Measurements from ENCODE around the gene N4BP2L1. TPM values are rescaled to one million over a fixed set of nuclear protein-coding genes. Genes with fewer than 3 reads are reported as not detected.

N4BP2L1 gene
- total and polyA plus RNA-seq, 8 donors, result 5.3 to 22.4 (median 10.3) TPM

DNA sequence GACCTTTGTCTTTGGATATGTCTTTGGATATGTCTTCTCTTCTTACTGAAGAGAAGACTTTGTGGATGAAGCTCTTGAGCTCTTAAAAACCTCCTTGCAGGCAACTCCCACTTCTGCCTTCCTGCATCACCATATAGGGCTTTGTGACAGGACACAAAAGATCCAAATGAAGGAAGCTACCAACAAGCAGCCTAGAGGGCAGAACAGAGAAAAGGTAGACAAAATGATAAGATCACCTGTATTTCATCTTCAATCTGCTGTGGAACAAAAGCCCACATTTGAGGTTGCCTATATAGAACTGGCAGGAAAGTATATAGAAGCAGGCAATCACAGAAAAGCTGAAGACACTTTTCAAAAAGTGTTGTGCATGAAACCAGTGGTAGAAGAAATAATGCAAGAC is 42.5 kb downstream of the N4BP2L1 start:
- H3K27ac ChIP-seq, result no peak overlapping the region
- TF ChIP-seq CTCF (IDR thresholded peaks at IDR 0.05), result no peak
- DNase-seq (no peak), FAIRE-seq (no peak), ATAC-seq (no peak)
- H3K9me3 ChIP-seq, result no peaks in the 10 kb centered on the region
- no peaks in the 10 kb centered on the region for H3K36me3 ChIP-seq
- intact Hi-C loops (cut with DNase I), result no loop called here
- no peak overlapping the region for H3K4me3 ChIP-seq
- H3K4me1 ChIP-seq, result no peaks in the 10 kb centered on the region
- H3K27me3 ChIP-seq, result no peaks in the 10 kb centered on the region

GRCh38 chr13:32384702-32385101 is 43.2 kb downstream of the N4BP2L1 start:
- H3K4me3 ChIP-seq, result no peak overlapping the region
- no peaks in the 10 kb centered on the region for H3K9me3 ChIP-seq
- no peaks in the 10 kb centered on the region for H3K27me3 ChIP-seq
- WGBS, 2 donors, result 77 to 78% methylated on average over 2 of the region's 2 CpGs
- H3K4me1 ChIP-seq, result no peaks in the 10 kb centered on the region
- ATAC-seq, result no peak
- intact Hi-C loops (cut with DNase I), result no loop called here
- no peak for DNase-seq
- no peak overlapping the region for H3K27ac ChIP-seq
- TF ChIP-seq CTCF (IDR thresholded peaks at IDR 0.05), result no peak
- H3K36me3 ChIP-seq, result no peaks in the 10 kb centered on the region
- no peak for FAIRE-seq

DNA sequence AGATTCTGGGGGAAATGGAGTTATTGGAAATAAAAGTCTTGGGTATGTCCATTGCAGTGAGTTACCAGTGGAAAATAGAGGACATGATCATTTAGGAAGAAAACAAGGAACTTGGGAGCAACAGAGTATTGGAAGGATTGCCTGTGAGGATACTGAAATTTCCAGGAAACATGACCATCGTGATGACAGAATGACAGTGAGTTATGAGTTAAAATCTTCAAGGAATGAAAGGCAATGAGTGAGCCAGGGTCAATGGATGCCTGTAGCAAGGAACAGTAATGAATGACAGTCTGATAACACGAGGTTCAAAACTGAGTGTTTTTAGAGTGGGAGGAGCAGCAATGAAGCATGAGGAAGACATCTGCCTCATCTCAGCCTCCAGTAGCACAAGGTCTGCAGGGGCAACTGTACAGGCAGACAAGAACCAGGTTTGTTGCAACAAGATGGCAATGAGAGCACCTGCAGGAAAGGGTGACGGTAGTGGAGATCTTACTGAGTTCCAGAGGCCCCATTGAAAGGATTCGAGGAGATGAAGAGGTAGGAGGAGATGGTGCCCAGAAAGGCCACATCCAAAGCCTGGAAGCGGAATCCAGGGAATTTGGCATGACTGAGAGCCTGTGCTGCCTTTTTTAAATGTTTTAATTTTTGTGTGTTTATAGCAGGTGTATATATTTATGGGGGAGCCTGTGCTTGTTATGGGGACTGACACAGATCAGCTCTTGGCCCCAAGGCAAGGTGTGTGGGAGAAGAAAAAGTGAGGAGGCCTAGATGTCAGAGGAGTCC is 43.9 kb downstream of the N4BP2L1 start:
- no peak for FAIRE-seq

DNA sequence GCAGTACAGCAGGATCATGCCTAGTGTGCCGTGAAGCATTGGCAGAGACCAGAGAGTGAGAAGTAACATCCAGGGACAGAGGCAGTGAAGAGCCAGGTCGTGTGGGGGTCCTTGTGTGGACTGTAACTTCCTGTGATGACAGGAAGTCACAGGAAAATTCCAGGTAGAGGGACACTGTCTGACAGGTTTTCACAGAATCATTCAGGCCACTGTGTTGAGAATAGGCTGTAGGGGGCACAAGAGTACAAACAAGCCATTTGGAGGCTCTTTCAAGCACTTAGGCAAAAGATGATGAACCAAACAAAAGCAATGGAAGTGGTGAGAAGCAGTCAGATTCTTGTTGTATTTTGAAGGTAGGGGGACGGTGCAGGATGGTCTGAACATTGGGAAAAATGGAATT is 46.4 kb downstream of the N4BP2L1 start:
- intact Hi-C loops (cut with DNase I), result no loop called here
- Histone ChIP-seq H3K36me3 (no peaks in the 10 kb centered on the region), H3K4me3 (no peak overlapping the region), H3K27me3 (no peaks in the 10 kb centered on the region), H3K9me3 (no peaks in the 10 kb centered on the region), H3K27ac (no peak overlapping the region), H3K4me1 (no peaks in the 10 kb centered on the region)
- FAIRE-seq, result no peak
- peak in 2 of 4 donors; percentile 16 to 18 for TF ChIP-seq CTCF (IDR thresholded peaks at IDR 0.05)
- ATAC-seq, result peak in 3 of 4 donors; percentile 74 to 82 (median 76)
- DNase-seq, result no peak
- 59 to 64% methylated on average over 3 of the region's 3 CpGs for WGBS, 2 donors

More for the DNA sequence above, 43.9 kb downstream of the N4BP2L1 start:
- DNase-seq (no peak), ATAC-seq (no peak)
- no peaks in the 10 kb centered on the region for H3K27me3 ChIP-seq
- no peaks in the 10 kb centered on the region for H3K9me3 ChIP-seq
- intact Hi-C loops (cut with DNase I), result no loop called here
- H3K27ac ChIP-seq, result no peak overlapping the region
- no peak for TF ChIP-seq CTCF (IDR thresholded peaks at IDR 0.05)
- WGBS, 2 donors, result 77 to 82% methylated on average over 5 of the region's 5 CpGs
- H3K4me3 ChIP-seq, result no peak overlapping the region
- H3K4me1 ChIP-seq, result no peaks in the 10 kb centered on the region
- H3K36me3 ChIP-seq, result no peaks in the 10 kb centered on the region

- 93 to 95% methylated on average over 1 of the region's 1 CpG for WGBS, 2 donors
- Histone ChIP-seq H3K27ac (no peak overlapping the region), H3K4me3 (no peak overlapping the region), H3K9me3 (no peaks in the 10 kb centered on the region), H3K36me3 (no peaks in the 10 kb centered on the region), H3K27me3 (no peaks in the 10 kb centered on the region), H3K4me1 (no peaks in the 10 kb centered on the region)
- intact Hi-C loops (cut with DNase I), result no loop called here
- ATAC-seq (no peak), DNase-seq (no peak), FAIRE-seq (no peak)
- no peak for TF ChIP-seq CTCF (IDR thresholded peaks at IDR 0.05)
These were observed 49.9 kb downstream of the N4BP2L1 start for GRCh38 chr13:32378012-32378411.

Data from pancreas (tissue), 10 donors.